SK-N-SH (cell line): ENCODE results near the gene TLL2.

Experiments used
- CTCF ChIP-seq: fragments of 200-600 bp; sonication (generic); IDR thresholded peaks from 2 replicates; pipeline ENCODE4 v1.6.1; 2017; ENCODE audit warnings: antibody characterized with exemption, mild to moderate bottlenecking, moderate library complexity
- EP300 ChIP-seq, 2 experiments: IDR thresholded peaks; 2 replicates each; pipeline versions ENCODE4 v1.4.0 to v1.6.1; 2012; ENCODE audit warnings: borderline replicate concordance in 1 of 2, low read depth in 1 of 2, low read length in 1 of 2
- EZH2phosphoT487 ChIP-seq: fragments of 200-600 bp; sonication (generic); IDR thresholded peaks from 2 replicates; pipeline ENCODE4 v1.6.1; 2017; ENCODE audit warnings: low read depth, mixed run types, mild to moderate bottlenecking, antibody characterized with exemption, moderate library complexity, borderline replicate concordance
- GABPA ChIP-seq: IDR thresholded peaks from 2 replicates; pipeline ENCODE4 v1.4.0; 2012; ENCODE audit warnings: low read depth, mild to moderate bottlenecking
- MXI1 ChIP-seq: IDR thresholded peaks from 2 replicates; pipeline ENCODE4 v1.6.1; 2012; ENCODE audit warnings: mild to moderate bottlenecking, low read depth, low read length, improper control_type of control experiment
- NFIC ChIP-seq: IDR thresholded peaks from 2 replicates; pipeline ENCODE4 v1.4.0; 2012; ENCODE audit warnings: borderline replicate concordance

- TF ChIP-seq CTCF (no peak), NFIC (no peak), GABPA (no peak), MXI1 (no peak), EP300 (IDR thresholded peaks at IDR 0.05; ENCODE audit: borderline replicate concordance in 1 of 2, low read depth in 1 of 2, low read length in 1 of 2) (no peak), EZH2phosphoT487 (no peak)
Measured at GRCh38 chr10:96378741-96379140, 135.0 kb downstream of the TLL2 start.
